ENCODE data around the gene SYNCRIP. TPM values are rescaled to one million over a fixed set of nuclear protein-coding genes. Genes with fewer than 3 reads are reported as not detected.

SYNCRIP gene
- total RNA-seq, 1 experiment from 2014 or later: 199 TPM

DNA sequence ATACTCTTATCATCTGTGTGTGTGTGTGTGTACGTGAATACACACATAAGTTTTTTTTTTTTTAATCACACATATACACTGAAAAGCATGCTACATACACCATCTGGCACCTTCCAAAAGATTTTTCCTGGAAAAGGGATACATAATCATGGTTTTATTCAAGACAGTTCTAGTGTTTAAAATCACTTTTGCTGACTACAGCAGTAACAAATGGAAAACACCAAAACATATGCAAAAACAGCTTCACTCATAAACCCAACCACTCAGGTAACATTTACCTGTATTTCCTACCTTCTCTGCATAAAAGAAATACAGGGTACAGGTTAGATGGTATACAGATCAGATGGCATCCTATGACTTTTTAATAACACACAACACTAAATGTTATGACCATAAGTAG lies 51.5 kb downstream of the SYNCRIP start:
- H3K4me1 ChIP-seq (ENCODE audit: insufficient read depth, low read length): no peaks in the 10 kb centered on the region

More for the DNA sequence above, 51.5 kb downstream of the SYNCRIP start:
- WGBS (ENCODE audit: extremely low coverage, insufficient read length, low lambda C conversion rate): no CpG with 5 or more reads among the region's 1 CpG
- Histone ChIP-seq H2BK5ac (ENCODE audit: insufficient read length, low read length) (no peak overlapping the region), H4K8ac (replicated peaks; ENCODE audit: insufficient read length, low read depth, low read length) (no peak overlapping the region), H4K20me1 (ENCODE audit: control insufficient read depth, insufficient read depth, insufficient read length) (no peaks in the 10 kb centered on the region), H3K23ac (ENCODE audit: insufficient read length, low read depth, low read length) (no peak overlapping the region), H3K4ac (ENCODE audit: low read depth, low read length) (no peak overlapping the region), H3K18ac (ENCODE audit: insufficient read length, low read depth, low read length) (no peak overlapping the region), H2AK5ac (ENCODE audit: insufficient read length, low read length) (no peak overlapping the region), H3K14ac (ENCODE audit: insufficient read depth, low read length) (no peak overlapping the region), H4K91ac (ENCODE audit: insufficient read length, low read depth, low read length) (no peak overlapping the region), H3K79me2 (ENCODE audit: insufficient read depth, low read length) (no peaks in the 10 kb centered on the region; the same call in 1 of the 2 replicates), H3K9me3 (ENCODE audit: control insufficient read depth, low read depth, low read length) (no peaks in the 10 kb centered on the region), H3T11ph (ENCODE audit: low read length) (no peak overlapping the region), H3K27ac (ENCODE audit: insufficient read length, low read depth, low read length) (no peak overlapping the region), H2BK120ac (ENCODE audit: low read depth, low read length, poor library complexity, severe bottlenecking) (no peak overlapping the region), H4K5ac (ENCODE audit: insufficient read length, low read depth, low read length) (no peak overlapping the region), H2BK15ac (ENCODE audit: low read depth, low read length) (no peak overlapping the region), H3K79me1 (ENCODE audit: insufficient read depth, low read depth, low read length, poor library complexity, severe bottlenecking) (peaks cover 6% of the 10 kb centered on the region), H3K4me2 (ENCODE audit: insufficient read depth, insufficient read length, low read length) (no peak overlapping the region), H2BK20ac (ENCODE audit: low read depth, low read length, poor library complexity, severe bottlenecking) (no peak overlapping the region), H2AFZ (ENCODE audit: low read length) (no peak overlapping the region), H3K23me2 (ENCODE audit: insufficient read length, low read depth, low read length, poor library complexity, severe bottlenecking) (peaks cover 4% of the 10 kb centered on the region), H3K56ac (ENCODE audit: insufficient read length, low read depth, low read length) (no peak overlapping the region), H3K27me3 (ENCODE audit: insufficient read depth, low read length) (no peaks in the 10 kb centered on the region), H3K9ac (ENCODE audit: extremely low read depth, insufficient read length, low read length) (no peak overlapping the region), H2BK12ac (ENCODE audit: insufficient read length, low read depth, low read length) (no peak overlapping the region)
- TF ChIP-seq, protein P1, sequence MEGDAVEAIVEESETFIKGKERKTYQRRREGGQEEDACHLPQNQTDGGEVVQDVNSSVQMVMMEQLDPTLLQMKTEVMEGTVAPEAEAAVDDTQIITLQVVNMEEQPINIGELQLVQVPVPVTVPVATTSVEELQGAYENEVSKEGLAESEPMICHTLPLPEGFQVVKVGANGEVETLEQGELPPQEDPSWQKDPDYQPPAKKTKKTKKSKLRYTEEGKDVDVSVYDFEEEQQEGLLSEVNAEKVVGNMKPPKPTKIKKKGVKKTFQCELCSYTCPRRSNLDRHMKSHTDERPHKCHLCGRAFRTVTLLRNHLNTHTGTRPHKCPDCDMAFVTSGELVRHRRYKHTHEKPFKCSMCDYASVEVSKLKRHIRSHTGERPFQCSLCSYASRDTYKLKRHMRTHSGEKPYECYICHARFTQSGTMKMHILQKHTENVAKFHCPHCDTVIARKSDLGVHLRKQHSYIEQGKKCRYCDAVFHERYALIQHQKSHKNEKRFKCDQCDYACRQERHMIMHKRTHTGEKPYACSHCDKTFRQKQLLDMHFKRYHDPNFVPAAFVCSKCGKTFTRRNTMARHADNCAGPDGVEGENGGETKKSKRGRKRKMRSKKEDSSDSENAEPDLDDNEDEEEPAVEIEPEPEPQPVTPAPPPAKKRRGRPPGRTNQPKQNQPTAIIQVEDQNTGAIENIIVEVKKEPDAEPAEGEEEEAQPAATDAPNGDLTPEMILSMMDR (conservative IDR thresholded peaks at IDR 0.05): no peak
- Mint-ChIP-seq H3K4me1 (peaks cover 12 to 15% of the 10 kb centered on the region in 2 experiments), H3K27ac (no peak overlapping the region), H3K9me3 (peaks cover 0 to 3% of the 10 kb centered on the region in 2 experiments; a peak in 3 of 5 replicates), H3K4me3 (no peak overlapping the region; a peak in 1 of 5 replicates), H3K36me3 (ENCODE audit: insufficient read depth in 1 of 3, low read depth in 3 of 3) (peaks cover 1 to 8% (median 4%) of the 10 kb centered on the region in 3 experiments; a peak in 5 of 7 replicates), H3K27me3 (ENCODE audit: low read depth) (peaks cover 6% of the 10 kb centered on the region; the same call in 1 of the 2 replicates)
- no peak for DNase-seq

Data from H9 (cell line).